Measurements from ENCODE around the gene TRPV6. TPM values are rescaled to one million over a fixed set of nuclear protein-coding genes. Genes with fewer than 3 reads are reported as not detected.
A peak's percentile ranks its signal among the peaks of the same experiment; 100 is the strongest.

Gene TRPV6
- total and polyA plus RNA-seq, 10 donors = 0.05 to 0.32 (median 0.25) TPM; not detected in 3

- intact Hi-C loops (cut with DNase I; ENCODE audit: low total_unique reads) = no loop called here
- TF ChIP-seq POLR2A (IDR thresholded peaks at IDR 0.05) (no peak), POLR2AphosphoS5 (IDR thresholded peaks at IDR 0.05) (no peak), CTCF (IDR thresholded peaks at IDR 0.05 in 8 of 11, conservative IDR thresholded peaks at IDR 0.05 in 3 of 11) (no peak)
- Histone ChIP-seq H3K27me3 (replicated peaks in 1 of 7) (peaks cover 0 to 33% (median 0%) of the 10 kb centered on the region in 7 donors), H3K4me1 (peaks cover 0 to 5% (median 0%) of the 10 kb centered on the region in 6 donors), H3K4me3 (no peak overlapping the region), H3K9me3 (no peaks in the 10 kb centered on the region), H3K27ac (no peak overlapping the region), H3K36me3 (no peaks in the 10 kb centered on the region)
- 78 to 88% (median 86%) methylated on average over 9 of the region's 9 CpGs for WGBS, 5 donors
- DNase-seq = no peak
Observed at GRCh38 chr7:142881586-142882337, 3.8 kb downstream of the TRPV6 start.

- Histone ChIP-seq H3K4me1 (peaks cover 0 to 5% (median 0%) of the 10 kb centered on the region in 6 donors), H3K9me3 (no peaks in the 10 kb centered on the region), H3K36me3 (no peaks in the 10 kb centered on the region), H3K27ac (no peak overlapping the region), H3K27me3 (replicated peaks in 1 of 7) (peaks cover 0 to 33% (median 0%) of the 10 kb centered on the region in 7 donors), H3K4me3 (no peak overlapping the region)
- intact Hi-C loops (cut with DNase I; ENCODE audit: low total_unique reads) = no loop called here
- no peak for DNase-seq
- peak; percentile 36 to 83 (median 69) for TF ChIP-seq CTCF (IDR thresholded peaks at IDR 0.05 in 8 of 11, conservative IDR thresholded peaks at IDR 0.05 in 3 of 11)
- TF ChIP-seq POLR2AphosphoS5 (IDR thresholded peaks at IDR 0.05) = no peak
- no peak for TF ChIP-seq POLR2A (IDR thresholded peaks at IDR 0.05)
- WGBS, 5 donors = 33 to 43% (median 37%) methylated on average over 8 of the region's 8 CpGs
Observed at GRCh38 chr7:142880876-142881505, 4.6 kb downstream of the TRPV6 start.

GRCh38 chr7:142879060-142879459 is 6.5 kb downstream of the TRPV6 start:
- H3K27me3 ChIP-seq (replicated peaks in 1 of 7) = peaks cover 0 to 30% (median 0%) of the 10 kb centered on the region in 7 donors
- no peak for DNase-seq
- no peaks in the 10 kb centered on the region for H3K36me3 ChIP-seq
- H3K4me3 ChIP-seq = no peak overlapping the region
- WGBS, 5 donors = 83 to 91% (median 89%) methylated on average over 5 of the region's 5 CpGs
- peaks cover 0 to 4% (median 0%) of the 10 kb centered on the region in 8 donors for H3K9me3 ChIP-seq
- TF ChIP-seq CTCF (IDR thresholded peaks at IDR 0.05 in 8 of 11, conservative IDR thresholded peaks at IDR 0.05 in 3 of 11) = no peak
- no peak for TF ChIP-seq POLR2AphosphoS5 (IDR thresholded peaks at IDR 0.05)
- no peak for TF ChIP-seq POLR2A (IDR thresholded peaks at IDR 0.05)
- intact Hi-C loops (cut with DNase I; ENCODE audit: low total_unique reads) = no loop called here
- H3K27ac ChIP-seq = no peak overlapping the region
- peaks cover 0 to 5% (median 0%) of the 10 kb centered on the region in 6 donors for H3K4me1 ChIP-seq

GRCh38 chr7:142878315-142878714 is 7.2 kb downstream of the TRPV6 start:
- peaks cover 0 to 26% (median 0%) of the 10 kb centered on the region in 7 donors for H3K27me3 ChIP-seq (replicated peaks in 1 of 7)
- no peak for TF ChIP-seq POLR2A (IDR thresholded peaks at IDR 0.05)
- TF ChIP-seq POLR2AphosphoS5 (IDR thresholded peaks at IDR 0.05) = no peak
- TF ChIP-seq CTCF (IDR thresholded peaks at IDR 0.05 in 8 of 11, conservative IDR thresholded peaks at IDR 0.05 in 3 of 11) = no peak
- H3K4me3 ChIP-seq = no peak overlapping the region
- H3K4me1 ChIP-seq = peaks cover 0 to 5% (median 0%) of the 10 kb centered on the region in 6 donors
- DNase-seq = no peak
- WGBS, 5 donors = 76 to 100% (median 94%) methylated on average over 3 of the region's 3 CpGs
- peaks cover 0 to 4% (median 0%) of the 10 kb centered on the region in 8 donors for H3K9me3 ChIP-seq
- H3K27ac ChIP-seq = no peak overlapping the region
- no peaks in the 10 kb centered on the region for H3K36me3 ChIP-seq
- intact Hi-C loops (cut with DNase I; ENCODE audit: low total_unique reads) = no loop called here
